GM21717 (cell line): ENCODE results near the gene LYPLA2.
"Not testable (repeated sequence)": the region's sequence is repeated elsewhere in the genome, so short reads cannot be mapped to it uniquely, and the experiment has no call there.

Source experiments
- ATAC-seq: cut with Tn5 transposase; IDR thresholded peaks from one replicate; pipeline ENCODE4 v1.9.1; 2021; ENCODE audit warnings: mild to moderate bottlenecking, moderate library complexity; ENCODE audit not compliant: unreplicated experiment

Gene LYPLA2

DNA sequence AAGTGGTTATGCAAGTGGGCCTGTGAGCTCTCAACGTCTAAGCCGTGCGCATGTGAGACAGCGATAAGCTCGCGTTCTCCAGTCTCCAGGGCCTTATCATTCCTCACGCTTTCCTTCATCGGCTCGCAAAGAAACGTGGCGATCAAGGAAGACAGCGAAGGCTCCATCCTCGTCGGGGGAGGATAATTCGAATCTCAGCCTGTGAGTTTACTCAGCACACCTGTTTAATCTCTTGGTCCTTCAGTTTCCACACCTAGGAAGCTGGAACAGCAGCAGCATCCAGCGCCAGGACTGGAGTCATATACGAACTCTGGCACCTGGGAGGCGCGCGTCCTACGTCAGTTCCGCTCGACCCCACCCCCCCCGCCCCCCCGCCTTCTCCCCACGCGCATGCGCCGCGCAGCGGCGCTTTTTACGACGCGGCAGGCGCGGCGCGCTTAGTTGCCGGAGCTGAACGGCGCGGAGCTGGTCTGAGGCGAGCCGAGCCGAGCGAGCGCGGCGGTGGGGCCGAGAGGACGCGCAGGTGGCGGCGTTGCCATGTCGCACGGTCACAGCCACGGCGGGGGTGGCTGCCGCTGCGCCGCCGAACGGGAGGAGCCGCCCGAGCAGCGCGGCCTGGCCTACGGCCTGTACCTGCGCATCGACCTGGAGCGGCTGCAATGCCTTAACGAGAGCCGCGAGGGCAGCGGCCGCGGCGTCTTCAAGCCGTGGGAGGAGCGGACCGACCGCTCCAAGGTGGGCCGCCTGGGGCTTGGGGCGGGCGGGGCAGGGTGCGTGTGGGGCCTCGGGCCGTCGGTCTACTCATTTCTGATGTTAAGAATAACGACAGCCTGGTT is 12.7 kb upstream of the LYPLA2 start, which contains the start of gene PITHD1:
Gene PITHD1 (plus strand): TSS at position 440 of the 836 bp plus-strand sequence. CDS start 98 bp downstream, at position 538.
- peak; percentile 66 for ATAC-seq

DNA sequence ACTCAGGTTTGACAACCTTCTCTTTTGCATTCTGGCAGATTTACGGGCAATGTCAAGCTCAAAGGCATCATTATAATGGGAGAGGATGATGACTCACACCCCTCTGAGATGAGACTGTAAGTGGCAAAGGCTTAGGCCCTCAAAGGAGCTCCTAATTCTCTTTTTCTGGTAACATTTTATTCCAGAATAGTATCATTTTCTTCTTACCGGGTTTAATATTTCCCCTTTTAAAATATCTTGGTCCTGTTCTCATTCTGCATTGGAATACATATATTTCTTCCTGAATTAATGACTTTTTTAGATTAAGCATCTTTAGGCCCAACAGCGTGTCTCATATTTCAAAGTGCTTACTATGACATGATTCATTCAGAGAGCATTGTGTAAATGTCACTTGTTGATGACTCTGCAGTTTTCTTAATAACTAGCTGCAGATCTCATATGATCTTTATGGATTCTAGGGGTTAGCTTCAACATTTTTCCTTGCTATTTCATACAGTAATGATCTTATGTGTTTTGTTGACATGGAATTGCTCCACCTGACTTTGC is 11.0 kb upstream of the LYPLA2 start:
- no peak for ATAC-seq

DNA sequence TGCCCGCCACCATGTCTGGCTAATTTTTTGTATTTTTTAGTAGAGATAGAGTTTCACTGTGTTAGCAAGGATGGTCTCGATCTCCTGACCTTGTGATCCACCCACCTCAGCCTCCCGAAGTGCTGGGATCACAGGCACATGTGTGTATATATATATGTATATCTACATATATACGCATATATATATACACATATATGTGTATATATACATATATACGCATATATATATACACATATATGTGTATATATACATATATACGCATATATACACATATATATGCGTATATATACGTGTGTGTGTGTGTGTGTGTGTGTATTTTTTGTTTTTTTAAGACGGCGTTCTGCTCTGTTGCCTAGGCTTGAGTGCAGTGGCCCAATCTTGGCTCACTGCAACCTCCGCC is 7.8 kb upstream of the LYPLA2 start:
- not testable (repeated sequence) for ATAC-seq

DNA sequence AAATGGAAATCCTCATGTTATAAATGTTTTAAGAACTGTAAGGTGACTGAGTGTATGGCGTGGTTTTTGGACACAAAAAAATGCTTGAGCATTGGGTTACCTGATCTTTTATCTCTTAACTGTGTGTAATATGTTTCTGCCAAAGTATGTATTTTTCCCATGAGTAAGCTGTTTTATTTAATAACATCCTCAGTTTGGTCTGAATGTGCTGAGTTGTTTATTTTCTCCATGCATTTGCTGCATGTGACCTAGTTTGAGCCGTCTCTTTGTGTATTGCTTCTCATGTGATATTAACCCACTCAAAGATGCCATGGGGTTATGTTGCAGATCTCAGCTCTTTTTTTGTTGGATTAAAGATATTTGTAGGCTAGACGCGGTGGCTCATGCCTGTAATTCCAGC is 6.1 kb upstream of the LYPLA2 start:
- no peak for ATAC-seq

DNA sequence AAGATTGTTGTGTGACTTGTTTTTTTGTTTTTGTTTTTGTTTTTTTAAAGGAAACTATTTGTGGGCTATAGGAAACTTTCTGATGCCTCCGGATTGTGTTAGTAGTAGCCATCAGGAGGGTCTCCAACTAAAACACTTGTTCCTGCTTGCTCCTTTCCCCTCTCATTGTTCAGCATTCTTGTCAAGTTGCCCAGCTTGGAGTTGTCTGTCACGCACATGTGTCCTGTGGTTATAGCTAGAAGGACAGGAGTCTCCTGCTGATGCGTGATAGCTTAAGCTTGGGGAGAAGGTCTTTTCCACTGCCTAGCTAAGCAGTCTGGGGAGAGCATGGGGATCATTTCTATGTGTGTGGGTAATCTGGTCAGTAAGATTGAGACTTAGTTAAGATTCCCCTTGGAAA is 3.2 kb upstream of the LYPLA2 start:
- ATAC-seq: no peak

DNA sequence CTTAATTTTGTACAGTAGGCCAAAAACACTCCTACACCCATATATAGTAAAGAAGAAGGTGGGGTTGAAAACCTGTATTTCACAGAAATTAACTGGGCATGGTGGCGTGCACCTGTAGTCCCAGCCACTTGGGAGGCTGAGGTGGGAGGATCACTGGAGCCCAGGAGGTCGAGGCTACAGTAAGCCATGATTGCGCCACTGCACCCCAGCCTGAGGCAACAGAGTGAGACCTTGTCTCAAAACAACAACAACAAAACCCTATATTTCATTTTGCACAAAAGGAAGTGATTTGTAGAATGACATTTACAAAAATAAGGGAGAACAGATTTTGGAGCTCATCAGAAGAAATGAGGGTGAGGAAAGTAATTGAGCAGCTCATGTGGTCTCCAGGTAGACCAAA is 2.2 kb upstream of the LYPLA2 start:
- no peak for ATAC-seq

DNA sequence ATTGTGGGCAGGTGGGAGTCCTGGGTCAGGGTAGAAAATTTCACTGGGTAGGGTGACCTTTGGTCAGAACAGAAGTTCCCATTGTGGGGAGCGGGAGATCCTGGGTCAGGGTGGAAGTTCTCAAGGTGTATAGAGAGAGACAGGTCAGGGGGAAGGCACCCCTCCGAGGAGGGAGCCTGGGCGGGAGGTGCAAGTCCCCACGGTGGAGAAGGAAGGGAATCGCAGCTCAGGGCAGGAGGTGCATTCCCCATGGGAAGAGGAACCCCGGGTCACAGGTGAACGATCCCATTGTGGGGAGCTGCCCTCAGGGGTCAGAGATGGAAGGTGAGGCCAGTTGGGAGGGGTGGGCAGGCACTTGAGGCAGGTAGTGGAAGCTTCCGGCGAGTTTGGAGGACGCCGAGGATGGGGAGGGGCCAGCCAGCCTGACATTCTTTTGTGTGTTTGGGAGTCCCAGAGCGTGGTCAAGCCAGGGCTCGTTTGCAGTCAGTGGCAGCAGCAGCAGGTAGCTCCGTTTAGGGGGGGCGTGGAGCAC is 637 bp downstream of the LYPLA2 start:
- no peak for ATAC-seq

DNA sequence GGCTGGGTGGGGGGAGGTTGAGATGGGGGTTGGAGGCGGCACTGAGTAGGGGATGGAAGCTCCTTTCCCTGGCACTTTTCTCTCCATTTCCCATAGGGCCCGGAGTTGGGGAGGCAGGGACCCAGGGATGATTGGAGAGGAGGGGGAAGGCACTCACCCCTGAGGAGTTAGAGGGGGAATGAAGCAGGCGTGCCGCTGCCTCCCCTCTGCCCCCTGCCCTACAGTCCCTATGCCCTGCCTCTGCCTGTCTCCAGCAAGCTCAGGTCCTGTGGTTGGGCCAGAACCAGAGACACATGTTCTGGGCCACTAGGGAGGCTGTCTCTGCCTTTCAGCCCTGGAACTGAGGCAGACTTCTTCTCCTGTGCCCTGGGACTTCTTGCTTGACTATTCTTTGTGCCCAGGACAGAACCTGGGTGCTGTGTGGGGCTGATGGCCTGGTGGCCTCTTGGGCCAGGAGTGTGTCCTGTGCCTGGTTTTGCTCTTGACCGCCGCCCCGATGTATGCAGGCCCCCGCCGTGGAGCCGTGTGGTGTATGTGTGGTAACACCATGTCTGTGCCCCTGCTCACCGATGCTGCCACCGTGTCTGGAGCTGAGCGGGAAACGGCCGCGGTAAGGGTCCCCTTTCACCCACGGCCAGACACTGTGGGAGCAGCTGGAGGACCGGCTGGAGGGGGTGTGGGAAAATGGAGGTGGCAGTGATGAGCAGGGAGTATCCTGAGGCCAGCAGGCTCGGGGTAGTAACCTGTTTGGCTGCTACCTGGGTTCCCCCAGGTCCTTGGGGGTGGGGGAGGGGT is 1.4 kb downstream of the LYPLA2 start:
- no peak for ATAC-seq

DNA sequence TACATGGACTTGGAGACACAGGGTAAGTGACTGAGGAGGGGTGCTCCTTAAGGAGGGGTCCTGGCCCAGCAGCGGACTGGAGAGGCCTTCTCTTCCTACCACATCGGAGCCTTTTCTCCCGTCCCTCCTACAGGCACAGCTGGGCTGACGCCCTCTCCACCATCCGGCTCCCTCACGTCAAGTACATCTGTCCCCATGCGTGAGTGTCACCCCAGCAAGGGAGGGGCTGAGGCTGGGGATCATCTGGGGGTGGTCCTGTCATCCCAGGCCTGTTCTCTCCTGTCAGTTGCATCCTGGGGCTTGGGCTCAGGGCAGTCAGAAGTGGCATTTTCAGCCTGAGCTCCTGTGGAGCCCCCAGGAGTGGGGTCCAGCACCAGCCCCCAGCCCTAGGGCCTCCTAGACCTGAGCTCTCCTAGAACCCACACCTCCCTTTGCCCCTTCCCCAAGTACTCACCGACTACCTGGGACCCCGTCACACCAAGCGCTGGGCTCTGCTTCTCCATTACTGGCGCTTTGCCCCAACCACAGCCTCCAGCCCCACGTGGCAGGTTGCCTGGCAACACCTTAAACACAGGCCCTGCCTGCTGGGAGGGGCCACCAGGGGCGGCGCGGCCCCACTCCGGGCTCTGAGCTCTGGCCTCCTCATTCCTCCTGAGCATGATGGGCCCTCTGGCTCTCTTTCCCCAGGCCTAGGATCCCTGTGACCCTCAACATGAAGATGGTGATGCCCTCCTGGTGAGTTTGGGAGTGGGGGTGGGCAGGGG is 2.3 kb downstream of the LYPLA2 start:
- no peak for ATAC-seq

DNA sequence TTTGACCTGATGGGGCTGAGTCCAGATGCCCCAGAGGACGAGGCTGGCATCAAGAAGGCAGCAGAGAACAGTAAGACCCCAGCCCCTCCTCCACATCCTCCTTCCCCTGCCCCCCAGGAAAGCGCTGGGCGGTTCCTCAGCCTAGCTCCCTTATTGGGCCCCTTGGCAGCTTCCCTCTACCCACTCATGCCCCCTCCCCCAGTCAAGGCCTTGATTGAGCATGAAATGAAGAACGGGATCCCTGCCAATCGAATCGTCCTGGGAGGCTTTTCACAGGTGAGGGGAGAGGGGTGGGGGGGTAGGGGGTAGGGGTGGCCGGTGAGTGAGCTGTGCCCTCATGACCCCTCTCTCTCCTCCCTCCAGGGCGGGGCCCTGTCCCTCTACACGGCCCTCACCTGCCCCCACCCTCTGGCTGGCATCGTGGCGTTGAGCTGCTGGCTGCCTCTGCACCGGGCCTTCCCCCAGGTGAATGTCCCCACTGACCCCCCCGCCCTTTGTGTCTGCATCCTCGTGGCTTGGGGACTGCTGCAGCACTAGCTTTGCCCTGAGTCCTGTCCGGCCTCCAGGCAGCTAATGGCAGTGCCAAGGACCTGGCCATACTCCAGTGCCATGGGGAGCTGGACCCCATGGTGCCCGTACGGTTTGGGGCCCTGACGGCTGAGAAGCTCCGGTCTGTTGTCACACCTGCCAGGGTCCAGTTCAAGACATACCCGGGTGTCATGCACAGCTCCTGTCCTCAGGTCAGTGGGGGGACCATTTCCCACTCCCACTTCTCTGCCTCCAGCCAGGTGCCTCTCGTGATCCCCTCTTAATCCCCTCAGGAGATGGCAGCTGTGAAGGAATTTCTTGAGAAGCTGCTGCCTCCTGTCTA is 3.2 kb downstream of the LYPLA2 start:
- no peak for ATAC-seq

DNA sequence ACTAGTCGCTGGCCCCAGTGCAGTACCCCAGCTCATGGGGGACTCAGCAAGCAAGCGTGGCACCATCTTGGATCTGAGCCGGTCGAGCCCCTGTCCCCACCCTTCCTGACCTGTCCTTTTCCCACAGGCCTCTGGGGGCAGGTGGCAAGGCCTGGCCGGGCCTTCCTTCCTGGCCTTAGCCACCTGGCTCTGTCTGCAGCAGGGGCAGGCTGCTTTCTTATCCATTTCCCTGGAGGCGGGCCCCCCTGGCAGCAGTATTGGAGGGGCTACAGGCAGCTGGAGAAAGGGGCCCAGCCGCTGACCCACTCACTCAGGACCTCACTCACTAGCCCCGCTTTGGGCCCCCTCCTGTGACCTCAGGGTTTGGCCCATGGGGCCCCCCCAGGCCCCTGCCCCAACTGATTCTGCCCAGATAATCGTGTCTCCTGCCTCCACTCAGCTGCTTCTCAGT is 3.8 kb downstream of the LYPLA2 start:
- ATAC-seq: not testable (repeated sequence)

DNA sequence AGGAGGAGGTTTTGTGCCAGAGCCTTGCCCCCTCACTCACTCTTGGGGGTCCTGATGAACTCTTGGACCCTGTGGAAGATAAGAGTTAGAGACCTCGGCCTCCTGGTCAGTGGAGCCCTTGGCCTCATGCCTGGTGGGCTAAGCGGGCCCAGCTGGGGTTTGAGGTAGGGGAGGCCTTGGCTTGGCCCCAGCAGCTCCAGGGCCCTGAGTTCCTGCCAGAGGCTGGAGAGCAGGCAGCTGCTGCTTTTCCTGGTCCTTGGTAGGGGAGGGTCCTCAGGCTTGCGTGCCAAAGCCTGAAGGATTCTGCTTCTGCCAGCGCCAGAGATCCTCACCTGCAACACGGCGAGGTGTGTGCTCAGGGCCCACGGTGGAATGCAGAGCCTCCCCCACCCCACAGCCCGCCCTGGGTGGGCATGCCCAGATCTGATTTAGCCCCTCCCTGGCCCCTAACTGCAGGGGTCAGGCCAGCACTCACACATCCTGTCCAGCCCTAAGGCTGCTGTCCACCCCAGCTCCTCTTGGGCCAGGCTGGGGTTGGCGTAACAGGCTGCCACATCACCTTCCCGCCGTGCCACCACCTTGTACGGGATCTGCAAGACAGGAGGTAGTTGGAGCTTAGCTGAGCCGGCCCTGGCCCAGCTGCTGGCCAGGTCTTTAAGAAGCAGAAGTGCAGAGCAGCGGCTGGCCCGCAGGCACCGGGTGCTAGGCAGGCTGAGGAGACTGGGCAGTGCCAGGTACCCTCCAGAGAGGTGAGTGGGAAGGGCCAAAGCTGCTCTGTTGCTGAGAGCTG is 4.9 kb downstream of the LYPLA2 start:
- no peak for ATAC-seq

DNA sequence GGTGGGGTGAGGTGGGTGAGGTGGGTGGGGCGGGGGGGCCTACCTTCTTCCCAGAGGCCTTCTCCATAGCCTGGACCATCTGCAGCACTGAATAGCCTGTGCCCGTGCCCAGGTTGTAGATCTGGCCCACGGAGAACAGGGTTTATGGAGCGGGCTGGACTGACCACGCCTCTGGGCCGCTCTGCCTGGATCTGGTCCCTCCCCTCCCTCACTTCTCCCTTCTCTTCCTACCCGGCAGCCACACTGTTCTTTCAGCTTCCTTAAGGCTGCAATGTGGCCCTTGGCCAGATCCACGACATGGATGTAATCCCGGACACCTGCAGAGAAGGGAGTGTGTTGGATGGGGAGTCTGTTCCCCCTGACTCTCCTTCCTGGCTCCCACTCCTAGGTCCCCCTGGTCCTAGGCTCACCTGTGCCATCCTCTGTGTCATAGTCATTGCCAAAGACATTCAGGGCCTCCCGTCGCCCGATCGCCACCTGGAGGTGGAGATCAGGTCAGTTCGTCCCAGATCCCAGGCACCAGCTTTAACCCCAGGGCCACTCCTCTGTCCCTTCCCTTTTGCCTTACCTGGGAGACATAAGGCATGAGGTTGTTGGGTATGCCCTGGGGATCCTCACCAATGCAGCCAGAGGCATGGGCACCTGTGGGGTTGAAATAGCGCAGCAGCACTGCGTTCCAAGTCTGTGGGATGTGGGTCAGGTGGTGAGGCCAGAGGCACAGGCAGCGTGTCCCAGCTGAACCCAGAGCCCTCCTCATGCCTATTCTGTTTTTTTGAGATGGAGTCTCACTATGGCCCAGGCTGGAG is 5.7 kb downstream of the LYPLA2 start:
- no peak for ATAC-seq

DNA sequence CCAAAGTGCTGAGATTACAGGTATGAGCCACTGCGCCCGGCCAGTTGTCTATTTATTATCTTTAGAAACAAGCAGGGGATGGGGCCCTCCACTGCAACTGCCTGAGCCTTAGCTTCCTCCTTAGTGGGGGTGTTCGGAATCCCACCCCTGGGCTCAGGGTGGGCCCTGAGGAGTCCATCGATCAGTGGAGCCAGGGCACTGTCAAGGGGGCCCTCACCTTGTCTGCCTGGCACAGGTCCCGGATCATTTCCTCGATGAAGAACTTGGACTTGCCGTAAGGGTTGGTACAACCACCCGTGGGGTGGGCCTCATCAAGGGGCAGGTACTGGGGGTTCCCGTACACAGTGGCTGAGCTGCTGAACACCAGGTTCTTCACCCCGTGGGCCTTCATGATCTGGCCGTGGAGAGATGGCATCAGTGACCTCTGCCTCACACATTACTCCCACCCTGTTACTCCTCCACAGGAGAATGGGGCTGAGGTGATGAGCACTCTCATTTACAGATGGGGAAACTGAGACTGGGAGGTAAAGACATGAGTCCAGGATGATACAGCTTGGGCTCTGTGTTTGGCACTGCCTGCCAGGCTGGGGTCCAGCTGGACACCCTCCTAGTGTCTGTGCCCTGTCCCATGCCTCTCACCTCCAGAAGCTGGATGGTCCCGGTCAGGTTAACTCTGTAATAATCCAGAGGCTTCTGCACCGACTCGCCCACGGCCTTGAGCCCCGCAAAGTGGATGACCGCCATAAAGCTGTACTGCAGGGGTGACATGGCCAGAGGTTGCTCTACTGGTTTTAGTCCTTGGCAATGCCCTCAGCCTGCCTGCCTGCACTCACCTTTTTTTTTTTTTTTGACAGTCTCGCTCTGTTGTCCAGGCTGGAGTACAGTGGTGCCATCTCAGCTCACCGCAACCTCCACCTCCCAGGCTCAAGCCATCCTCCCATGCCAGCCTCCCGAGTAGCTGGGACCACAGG is 6.8 kb downstream of the LYPLA2 start:
- ATAC-seq: no peak

DNA sequence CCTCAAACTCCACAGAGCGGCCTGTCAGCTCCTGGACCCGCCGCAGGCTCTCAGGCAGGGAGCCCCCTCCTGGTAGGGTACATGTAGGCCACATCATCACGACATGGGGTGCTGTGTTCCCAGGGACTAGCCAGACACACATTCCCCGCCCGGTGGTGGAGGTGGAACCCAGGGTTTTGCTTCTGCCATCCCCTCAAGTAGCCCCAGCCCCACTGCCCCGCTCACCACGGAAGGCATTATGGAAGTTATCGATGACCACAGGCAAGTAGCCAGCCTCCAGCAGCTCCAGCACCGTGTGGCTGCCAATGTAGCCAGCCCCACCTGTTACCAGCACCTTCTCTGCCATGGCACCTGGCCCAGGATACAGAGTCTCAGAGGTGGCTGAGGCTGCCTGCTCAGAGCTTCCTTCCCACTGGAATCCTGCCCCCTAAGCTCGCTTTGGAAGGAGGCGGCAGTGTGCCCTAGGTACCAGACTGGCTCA is 7.8 kb downstream of the LYPLA2 start:
- no peak for ATAC-seq

DNA sequence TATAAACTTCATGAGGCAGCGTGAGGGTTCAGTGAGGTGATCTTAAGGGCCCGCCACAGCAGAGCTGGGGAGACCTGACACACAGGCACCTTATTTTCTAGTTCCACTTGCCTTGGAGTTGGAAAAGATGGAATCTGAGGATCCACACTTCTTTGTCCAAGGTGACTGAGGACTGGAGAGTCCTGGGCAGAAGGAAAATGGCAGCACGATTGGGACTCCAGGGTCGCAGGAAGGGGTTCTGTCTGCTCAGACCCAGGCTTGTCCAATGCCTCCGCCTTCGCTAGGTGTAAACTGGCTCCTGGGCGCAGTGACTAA is 8.3 kb downstream of the LYPLA2 start:
- ATAC-seq: no peak
